ENCODE measurements around the gene SEMA3D. TPM values are rescaled to one million over a fixed set of nuclear protein-coding genes. Genes with fewer than 3 reads are reported as not detected.
"Not testable (repeated sequence)": the region's sequence is repeated elsewhere in the genome, so short reads cannot be mapped to it uniquely, and the experiment has no call there.

SEMA3D gene
- total RNA-seq, 2 experiments from 2014 or later = not detected

DNA sequence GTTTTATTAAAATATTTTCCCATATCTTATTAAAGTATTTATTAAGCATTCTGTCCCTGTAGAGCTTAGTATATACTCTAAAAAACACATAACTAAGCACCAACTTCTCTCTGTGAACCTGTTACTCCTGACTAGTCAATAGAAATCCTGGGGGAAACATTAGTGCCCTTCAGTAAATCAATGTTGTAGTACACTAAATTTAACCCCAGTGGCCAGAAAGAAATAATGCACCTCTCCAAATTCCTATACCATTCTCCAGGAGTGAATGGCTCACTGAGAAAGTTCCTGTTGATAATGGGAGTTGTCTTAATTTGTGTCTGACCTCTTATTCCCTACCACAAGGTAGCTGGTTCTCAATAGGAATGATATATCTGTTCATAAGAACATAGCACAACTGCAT, 188.2 kb downstream of the SEMA3D start:
- Mint-ChIP-seq H3K27ac (no peak overlapping the region), H3K4me3 (no peak overlapping the region), H3K36me3 (ENCODE audit: low read depth) (no peaks in the 10 kb centered on the region), H3K9me3 (no peaks in the 10 kb centered on the region), H3K27me3 (no peaks in the 10 kb centered on the region), H3K4me1 (peaks cover 6% of the 10 kb centered on the region)
- ChIA-PET POLR2A (no interaction called here), CTCF (no interaction called here)
- DNase-seq = no peak

DNA sequence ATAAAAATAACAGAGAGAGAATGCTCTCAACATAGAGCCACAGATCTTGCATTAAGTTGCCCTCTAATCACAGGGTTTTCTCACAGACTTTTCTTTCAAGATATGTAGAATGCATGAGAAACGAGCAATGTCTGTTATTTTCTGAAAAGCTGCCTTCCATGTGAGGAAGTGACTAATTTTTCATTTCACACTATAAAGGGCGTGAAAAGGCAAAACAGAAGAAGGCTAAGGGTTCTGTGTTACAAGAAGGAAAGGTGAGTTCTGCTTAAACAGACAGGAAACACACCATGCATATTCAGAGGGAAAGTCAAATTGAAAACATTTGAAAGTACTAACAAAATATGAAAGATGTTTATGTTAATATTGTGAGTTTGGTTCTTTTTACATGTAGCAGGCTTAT, 189.2 kb downstream of the SEMA3D start:
- H3K4me3 Mint-ChIP-seq = no peak overlapping the region
- no peaks in the 10 kb centered on the region for H3K27me3 Mint-ChIP-seq
- CTCF ChIA-PET = no interaction called here
- POLR2A ChIA-PET = no interaction called here
- H3K4me1 Mint-ChIP-seq = peaks cover 6% of the 10 kb centered on the region
- no peaks in the 10 kb centered on the region for H3K9me3 Mint-ChIP-seq
- H3K27ac Mint-ChIP-seq = no peak overlapping the region
- no peaks in the 10 kb centered on the region for H3K36me3 Mint-ChIP-seq (ENCODE audit: low read depth)
- DNase-seq = no peak

DNA sequence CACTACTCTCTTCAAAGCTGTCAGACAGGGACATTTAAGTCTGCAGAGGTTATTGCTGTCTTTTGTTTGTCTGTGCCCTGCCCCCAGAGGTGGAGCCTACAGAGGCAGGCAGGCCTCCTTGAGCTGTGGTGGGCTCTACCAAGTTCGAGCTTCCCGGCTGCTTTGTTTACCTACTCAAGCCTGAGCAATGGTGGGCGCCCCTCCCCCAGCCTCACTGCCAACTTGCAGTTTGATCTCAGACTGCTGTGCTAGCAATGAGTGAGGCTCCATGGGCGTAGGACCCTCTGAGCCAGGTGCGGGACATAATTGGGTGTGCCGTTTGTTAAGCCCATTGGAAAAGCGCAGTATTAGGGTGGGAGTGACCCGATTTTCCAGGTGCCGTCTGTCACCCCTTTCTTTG, 193.9 kb downstream of the SEMA3D start:
- H3K4me1 Mint-ChIP-seq; H3K4me3 Mint-ChIP-seq; H3K36me3 Mint-ChIP-seq (ENCODE audit: low read depth); DNase-seq; H3K27me3 Mint-ChIP-seq; H3K9me3 Mint-ChIP-seq; H3K27ac Mint-ChIP-seq; CTCF ChIA-PET: not testable (repeated sequence)
- POLR2A ChIA-PET = interaction anchor here (0.7 kb wide), 1 partner anchor 115 kb away, joined by 3 read pairs; no protein-coding TSS in a partner anchor

DNA sequence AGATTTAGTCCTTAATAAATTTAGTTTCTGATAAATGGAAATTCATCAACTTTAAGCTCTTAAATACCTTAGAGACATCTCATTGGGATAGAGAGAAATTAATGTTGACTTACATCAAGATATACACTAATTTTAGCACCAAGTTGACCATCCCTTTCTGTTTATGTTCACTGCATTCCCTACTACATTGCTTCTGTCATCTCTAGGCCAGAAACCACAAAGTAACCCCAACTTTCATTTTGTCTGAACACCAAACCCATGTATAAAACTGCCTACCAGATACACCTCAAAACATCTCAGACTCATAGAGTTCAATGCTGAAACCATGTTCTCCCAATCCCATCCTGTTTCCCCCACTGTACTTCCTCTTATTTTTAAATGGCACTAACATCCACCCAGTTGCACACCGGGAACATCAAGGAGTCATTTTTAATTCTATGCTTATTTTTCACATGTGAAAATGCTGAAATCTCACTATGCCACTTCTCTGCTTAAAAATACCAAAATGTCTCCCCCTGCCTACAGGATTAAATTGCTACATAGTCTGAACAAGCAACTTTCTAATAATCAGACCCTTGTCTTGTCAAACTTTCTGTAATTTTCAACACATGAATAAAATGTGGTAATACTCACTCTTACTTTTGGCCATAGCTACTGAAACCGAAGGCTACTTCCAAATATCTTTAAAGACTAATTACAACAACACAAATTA, 201.6 kb downstream of the SEMA3D start:
- no peaks in the 10 kb centered on the region for H3K27me3 Mint-ChIP-seq
- H3K27ac Mint-ChIP-seq = no peak overlapping the region
- POLR2A ChIA-PET = no interaction called here
- H3K36me3 Mint-ChIP-seq (ENCODE audit: low read depth) = no peaks in the 10 kb centered on the region
- no peaks in the 10 kb centered on the region for H3K4me1 Mint-ChIP-seq
- no peaks in the 10 kb centered on the region for H3K9me3 Mint-ChIP-seq
- DNase-seq = no peak
- no peak overlapping the region for H3K4me3 Mint-ChIP-seq
- CTCF ChIA-PET = no interaction called here

DNA sequence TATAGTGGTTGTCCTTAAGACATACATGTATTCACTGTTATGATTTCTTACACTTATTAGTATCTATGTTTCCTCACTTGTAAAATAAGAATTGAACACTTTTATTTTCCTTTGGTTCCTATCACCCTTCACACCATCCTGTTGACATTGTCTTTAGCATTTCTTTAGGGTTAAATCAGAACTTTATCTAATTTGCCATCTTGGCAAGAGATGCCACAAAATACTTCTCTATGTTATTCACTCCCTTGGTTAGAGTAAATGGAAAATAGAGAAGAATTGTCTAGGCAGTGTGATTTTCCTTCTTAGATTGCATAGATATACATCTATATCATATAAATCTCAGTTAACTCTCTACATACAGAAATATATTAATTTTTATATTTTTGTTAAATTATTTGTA, 204.7 kb downstream of the SEMA3D start:
- no peak overlapping the region for H3K27ac Mint-ChIP-seq

DNA sequence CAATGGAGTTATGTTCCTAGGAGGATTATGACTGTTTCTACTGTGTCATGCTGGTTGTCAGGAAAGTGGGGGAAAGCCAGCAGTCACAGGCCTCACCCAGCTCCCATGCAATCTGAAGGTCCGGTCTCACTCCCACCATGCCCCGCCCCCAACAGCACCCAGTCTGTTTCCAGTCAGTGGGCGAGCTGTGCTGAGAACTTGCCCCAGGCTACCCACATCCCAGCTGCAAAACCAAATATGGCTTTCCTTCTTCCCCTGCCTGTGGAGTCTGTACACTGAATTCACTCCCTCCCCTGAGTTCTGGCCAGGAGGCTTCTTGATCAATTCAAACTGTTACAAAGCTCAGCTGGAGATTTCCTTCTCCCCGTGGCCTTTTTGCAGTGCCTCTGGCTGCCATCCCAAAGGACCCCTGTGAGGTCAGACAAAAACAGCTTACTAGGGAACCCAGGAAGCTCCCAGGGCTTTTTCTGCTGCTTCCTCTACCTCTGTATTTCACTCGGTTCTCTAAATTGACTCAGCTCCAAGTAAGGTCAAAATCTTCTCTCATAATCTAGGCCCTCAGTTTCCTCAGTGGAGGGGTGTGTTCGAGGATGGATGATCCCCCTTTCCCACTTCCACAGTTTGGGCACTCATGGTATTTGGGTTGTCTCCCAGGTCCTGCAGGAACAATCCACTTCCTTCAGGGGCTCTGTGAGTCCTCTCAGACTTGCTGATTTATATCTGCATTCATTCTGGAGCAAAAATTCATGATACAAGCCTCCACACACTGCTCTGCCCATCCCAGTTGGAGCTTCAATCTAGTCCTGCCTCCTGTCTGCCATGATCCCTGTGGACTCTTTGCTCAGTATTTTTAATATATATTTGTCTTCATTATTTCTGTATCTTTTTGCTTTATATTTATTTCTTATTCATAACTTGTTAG, 205.5 kb downstream of the SEMA3D start:
- no peaks in the 10 kb centered on the region for H3K27me3 Mint-ChIP-seq
- no peaks in the 10 kb centered on the region for H3K36me3 Mint-ChIP-seq (ENCODE audit: low read depth)
- no peak overlapping the region for H3K27ac Mint-ChIP-seq
- DNase-seq = no peak
- H3K9me3 Mint-ChIP-seq = no peaks in the 10 kb centered on the region
- H3K4me1 Mint-ChIP-seq = no peaks in the 10 kb centered on the region
- ChIA-PET CTCF (no interaction called here), POLR2A (no interaction called here)
- no peak overlapping the region for H3K4me3 Mint-ChIP-seq

More for the DNA sequence above, 204.7 kb downstream of the SEMA3D start:
- Mint-ChIP-seq H3K27me3 (no peaks in the 10 kb centered on the region), H3K36me3 (ENCODE audit: low read depth) (no peaks in the 10 kb centered on the region), H3K4me1 (no peaks in the 10 kb centered on the region), H3K4me3 (no peak overlapping the region), H3K9me3 (no peaks in the 10 kb centered on the region)
- DNase-seq = no peak
- ChIA-PET CTCF (no interaction called here), POLR2A (no interaction called here)

DNA sequence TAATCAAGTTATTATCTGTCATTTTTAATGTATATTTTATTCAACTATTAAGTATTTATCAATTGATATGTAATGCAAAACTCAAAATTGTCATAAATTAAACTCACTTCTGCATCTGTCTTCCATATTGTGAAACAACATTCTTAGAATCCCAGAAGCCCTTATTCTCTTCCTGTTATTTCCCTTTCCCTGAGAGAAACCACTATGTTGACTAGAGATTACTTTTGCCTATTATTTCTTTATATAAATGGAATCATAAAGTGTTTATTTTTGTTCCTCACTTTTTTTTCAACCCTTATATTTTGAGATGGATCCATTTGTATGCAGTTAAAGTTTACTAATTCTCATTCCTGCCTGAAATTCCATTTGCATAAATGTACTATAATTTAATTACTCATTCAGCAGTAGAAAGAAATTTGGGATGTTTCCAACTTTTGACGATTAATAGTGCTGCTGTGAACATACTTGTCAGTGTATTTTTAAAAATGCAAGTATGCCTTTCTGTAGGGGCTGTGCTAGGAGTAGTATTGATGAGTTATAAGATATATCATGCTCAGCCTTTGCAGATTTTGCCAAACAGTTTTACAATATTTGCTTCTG, 211.2 kb downstream of the SEMA3D start:
- DNase-seq = no peak
- Mint-ChIP-seq H3K27me3 (no peaks in the 10 kb centered on the region), H3K4me1 (no peaks in the 10 kb centered on the region), H3K9me3 (no peaks in the 10 kb centered on the region), H3K36me3 (ENCODE audit: low read depth) (no peaks in the 10 kb centered on the region), H3K27ac (no peak overlapping the region), H3K4me3 (no peak overlapping the region)
- ChIA-PET POLR2A (no interaction called here), CTCF (no interaction called here)

DNA sequence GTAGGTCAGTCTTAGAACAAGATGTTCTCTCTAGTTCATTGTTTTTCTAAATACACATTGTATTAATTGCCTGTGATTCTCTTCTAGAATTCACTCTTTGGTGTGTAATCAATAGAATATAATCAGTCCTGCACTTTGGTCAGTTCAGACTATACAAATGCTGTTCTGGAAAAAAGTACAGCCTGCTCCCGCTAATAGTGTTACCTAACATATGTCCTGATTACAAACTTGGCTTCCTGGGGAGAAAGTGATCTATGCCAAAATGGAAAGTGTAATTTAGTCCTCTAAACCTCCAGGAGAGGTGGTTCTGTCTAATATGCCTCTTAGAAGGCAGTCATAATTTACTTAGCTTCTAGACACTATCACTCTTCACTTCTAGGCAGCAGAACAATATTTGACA, 215.5 kb downstream of the SEMA3D start:
- no peaks in the 10 kb centered on the region for H3K27me3 Mint-ChIP-seq
- H3K4me3 Mint-ChIP-seq = no peak overlapping the region
- no peaks in the 10 kb centered on the region for H3K36me3 Mint-ChIP-seq (ENCODE audit: low read depth)
- H3K4me1 Mint-ChIP-seq = no peaks in the 10 kb centered on the region
- H3K27ac Mint-ChIP-seq = no peak overlapping the region
- POLR2A ChIA-PET = no interaction called here
- DNase-seq = no peak
- CTCF ChIA-PET = no interaction called here
- no peaks in the 10 kb centered on the region for H3K9me3 Mint-ChIP-seq

DNA sequence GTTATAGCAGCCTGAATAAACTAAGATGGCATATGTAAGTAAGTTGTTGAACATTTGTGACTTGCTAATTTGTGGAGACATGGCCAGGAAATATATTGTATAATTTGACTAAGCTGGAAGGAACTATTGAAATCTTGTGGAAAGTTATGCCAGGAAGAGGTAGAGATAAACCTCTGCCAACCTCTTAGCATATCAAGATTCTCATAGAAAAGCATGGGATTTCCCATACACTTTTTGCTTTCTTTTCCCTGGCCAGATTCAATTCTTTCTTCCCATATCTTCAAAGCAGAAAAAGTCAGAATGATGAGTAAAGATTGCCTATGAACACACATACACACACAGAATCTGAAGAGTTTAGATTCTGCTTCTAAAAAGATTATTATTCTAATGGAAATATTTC, 216.2 kb downstream of the SEMA3D start:
- Mint-ChIP-seq H3K27ac (no peak overlapping the region), H3K4me3 (no peak overlapping the region), H3K9me3 (no peaks in the 10 kb centered on the region), H3K27me3 (no peaks in the 10 kb centered on the region), H3K36me3 (ENCODE audit: low read depth) (no peaks in the 10 kb centered on the region), H3K4me1 (no peaks in the 10 kb centered on the region)
- POLR2A ChIA-PET = no interaction called here
- no peak for DNase-seq
- CTCF ChIA-PET = no interaction called here

DNA sequence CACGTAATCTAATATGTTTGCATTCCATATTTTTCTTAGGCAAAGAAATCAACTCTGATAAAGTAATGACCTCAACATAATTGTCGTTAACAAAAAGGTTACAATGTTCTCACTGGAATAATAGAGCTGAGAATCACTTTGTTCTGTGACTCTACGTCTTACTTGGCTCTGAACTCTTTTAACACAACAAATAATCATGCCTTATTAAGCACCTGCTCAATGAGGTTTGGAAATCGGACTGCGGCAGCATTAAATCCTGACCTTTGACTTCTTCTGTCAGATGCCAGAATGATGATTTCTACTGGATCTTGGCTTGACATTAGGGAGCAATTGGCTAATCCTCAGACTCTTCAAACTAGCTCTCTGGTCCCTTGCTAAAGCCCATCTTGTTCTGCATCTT, 233.6 kb downstream of the SEMA3D start:
- Mint-ChIP-seq H3K9me3 (peaks cover 5% of the 10 kb centered on the region), H3K27ac (no peak overlapping the region), H3K4me3 (no peak overlapping the region), H3K27me3 (no peaks in the 10 kb centered on the region), H3K4me1 (no peaks in the 10 kb centered on the region), H3K36me3 (ENCODE audit: low read depth) (no peaks in the 10 kb centered on the region)
- ChIA-PET CTCF (no interaction called here), POLR2A (no interaction called here)
- no peak for DNase-seq

DNA sequence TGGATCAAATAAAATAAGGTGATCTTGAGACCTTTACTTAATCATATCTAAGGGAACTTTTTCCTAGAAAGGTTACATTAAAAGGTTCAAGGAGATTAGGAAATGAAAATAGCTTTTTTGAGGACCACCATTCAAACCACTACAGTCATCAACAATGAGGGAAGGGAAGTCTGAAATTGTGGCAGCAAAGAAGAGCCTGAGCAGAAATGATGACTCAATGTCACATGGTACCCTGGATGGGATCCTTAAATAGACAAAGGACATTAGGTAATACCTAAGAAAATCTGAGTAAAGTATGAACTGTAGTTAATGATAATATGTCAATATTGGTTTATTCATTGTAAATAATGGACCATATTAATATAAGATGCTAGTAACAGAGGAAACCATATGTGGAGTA, 236.0 kb downstream of the SEMA3D start:
- Mint-ChIP-seq H3K27me3 (no peaks in the 10 kb centered on the region), H3K4me3 (no peak overlapping the region), H3K36me3 (ENCODE audit: low read depth) (no peaks in the 10 kb centered on the region), H3K27ac (no peak overlapping the region), H3K9me3 (peaks cover 3% of the 10 kb centered on the region), H3K4me1 (no peaks in the 10 kb centered on the region)
- no peak for DNase-seq
- ChIA-PET CTCF (no interaction called here), POLR2A (no interaction called here)

DNA sequence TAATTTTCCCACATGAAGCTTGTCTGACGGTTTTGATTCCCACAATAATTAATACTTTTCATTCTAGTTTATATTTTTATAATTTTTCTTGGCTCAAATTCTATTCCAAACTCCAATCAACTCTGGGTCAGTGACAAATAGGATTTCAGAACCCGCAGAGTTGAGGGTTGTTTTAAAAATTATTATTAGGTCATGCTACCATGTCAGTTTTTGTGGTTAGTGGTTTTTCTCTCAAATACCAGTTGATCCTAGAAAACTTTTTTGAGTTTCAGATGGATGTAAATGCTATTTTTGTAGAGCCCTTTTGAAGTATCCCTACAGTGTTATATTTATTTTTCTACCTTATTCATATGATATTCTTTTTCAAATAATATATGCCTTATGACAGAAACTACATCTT, 237.4 kb downstream of the SEMA3D start:
- Mint-ChIP-seq H3K27ac (no peak overlapping the region), H3K9me3 (peaks cover 3% of the 10 kb centered on the region), H3K36me3 (ENCODE audit: low read depth) (no peaks in the 10 kb centered on the region), H3K4me1 (no peaks in the 10 kb centered on the region), H3K4me3 (no peak overlapping the region), H3K27me3 (no peaks in the 10 kb centered on the region)
- no peak for DNase-seq
- ChIA-PET CTCF (no interaction called here), POLR2A (no interaction called here)

DNA sequence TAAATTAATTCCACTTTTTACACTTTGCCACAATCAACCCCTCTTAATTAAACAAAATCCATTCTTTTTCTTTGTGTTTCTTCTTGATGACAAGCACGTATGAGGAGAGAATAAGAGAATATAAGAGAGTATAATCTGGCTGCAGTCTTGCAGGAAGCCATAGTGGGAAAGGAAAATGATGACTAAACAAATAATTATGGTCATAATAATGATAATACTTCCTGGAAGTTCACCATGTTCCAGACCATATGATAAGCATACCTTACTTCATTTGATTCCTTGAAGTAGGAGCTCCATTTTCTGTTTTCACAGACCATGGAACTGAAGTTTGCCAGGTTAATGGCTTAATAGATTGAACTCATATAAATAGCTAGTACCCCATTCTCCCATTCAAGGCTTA, 237.8 kb downstream of the SEMA3D start:
- H3K9me3 Mint-ChIP-seq = peaks cover 3% of the 10 kb centered on the region
- no peak overlapping the region for H3K4me3 Mint-ChIP-seq
- ChIA-PET CTCF (no interaction called here), POLR2A (no interaction called here)
- no peak for DNase-seq
- no peaks in the 10 kb centered on the region for H3K27me3 Mint-ChIP-seq
- no peaks in the 10 kb centered on the region for H3K4me1 Mint-ChIP-seq
- no peak overlapping the region for H3K27ac Mint-ChIP-seq
- no peaks in the 10 kb centered on the region for H3K36me3 Mint-ChIP-seq (ENCODE audit: low read depth)

DNA sequence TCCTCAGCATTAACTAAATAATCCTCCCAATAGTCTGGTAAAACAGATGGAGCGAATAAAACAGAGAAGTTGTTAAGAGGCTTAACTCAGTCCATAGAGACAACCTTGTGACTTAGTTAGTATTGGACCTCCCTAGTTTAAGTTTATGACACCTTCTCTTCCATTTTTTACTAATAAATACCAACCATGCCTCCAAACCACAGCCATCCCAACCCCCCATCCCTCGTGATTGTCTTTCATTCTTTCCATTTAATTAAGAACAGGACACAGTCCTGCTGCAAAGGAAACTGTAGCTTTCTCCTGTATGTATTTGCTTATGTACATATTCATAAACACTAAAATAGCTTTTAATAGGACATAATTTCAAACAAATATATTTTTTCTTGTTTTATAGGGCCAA, 238.2 kb downstream of the SEMA3D start:
- POLR2A ChIA-PET = no interaction called here
- Mint-ChIP-seq H3K4me1 (no peaks in the 10 kb centered on the region), H3K4me3 (no peak overlapping the region)

More for the DNA sequence above, 238.2 kb downstream of the SEMA3D start:
- CTCF ChIA-PET = no interaction called here
- DNase-seq = no peak
- Mint-ChIP-seq H3K36me3 (ENCODE audit: low read depth) (no peaks in the 10 kb centered on the region), H3K9me3 (peaks cover 3% of the 10 kb centered on the region), H3K27me3 (no peaks in the 10 kb centered on the region), H3K27ac (no peak overlapping the region)
